Calu3 (cell line): ENCODE measurements around the gene HOXA3. TPM values are rescaled to one million over a fixed set of nuclear protein-coding genes. Genes with fewer than 3 reads are reported as not detected.
A peak's percentile ranks its signal among the peaks of the same experiment; 100 is the strongest.

ENCODE experiments used
- BruUV-seq: library from RNA; stranded (reverse); fragments of 400-500 nt; replicated peaks from 2 replicates; lab custom pipeline; 2021; lab: Mats Ljungman, UMichigan
- CTCF ChIA-PET: fragments of 300-600 bp; sonication (Branson Sonifier 250); formaldehyde crosslinking; loops from one replicate; lab custom pipeline; 2022; ENCODE audit warnings: antibody characterized with exemption; lab: Charles Lee
- DNase-seq: peaks from one replicate; pipeline ENCODE4 v3.0.0; 2022
- H3K27ac Mint-ChIP-seq: one replicate; pipeline ENCODE4 v1.8.0; 2022; ENCODE audit warnings: mixed read lengths; ENCODE audit not compliant: unreplicated experiment
- H3K27me3 Mint-ChIP-seq: one replicate; pipeline ENCODE4 v1.8.0; 2022; ENCODE audit warnings: mixed read lengths; ENCODE audit not compliant: unreplicated experiment
- H3K36me3 Mint-ChIP-seq: one replicate; pipeline ENCODE4 v1.8.0; 2022; ENCODE audit warnings: mild to moderate bottlenecking, moderate library complexity, mixed read lengths; ENCODE audit not compliant: insufficient read depth, unreplicated experiment
- H3K4me1 Mint-ChIP-seq: one replicate; pipeline ENCODE4 v1.8.0; 2022; ENCODE audit warnings: mild to moderate bottlenecking, low read depth, mixed read lengths; ENCODE audit not compliant: unreplicated experiment
- H3K4me3 Mint-ChIP-seq: one replicate; pipeline ENCODE4 v1.8.0; 2022; ENCODE audit warnings: mild to moderate bottlenecking, low read depth, moderate library complexity, mixed read lengths; ENCODE audit not compliant: unreplicated experiment
- H3K9me3 Mint-ChIP-seq: one replicate; pipeline ENCODE4 v1.8.0; 2022; ENCODE audit warnings: low read depth, mixed read lengths; ENCODE audit not compliant: unreplicated experiment
- CTCF ChIP-seq: fragments of 200-600 bp; IDR thresholded peaks from one replicate; pipeline ENCODE4 v1.8.0; 2022; ENCODE audit warnings: antibody characterized with exemption; ENCODE audit not compliant: unreplicated experiment
- intact Hi-C: fragments of 100-400 bp; cut with micrococcal nuclease; formaldehyde crosslinking; loops from one replicate; pipeline ENCODE4 v1.10.0; 2022; ENCODE audit not compliant: unreplicated experiment
- total RNA-seq: library from RNA; stranded (reverse); gene quantifications from 2 replicates; pipeline ENCODE4 v1.2.3, GENCODE V29; 2022

Gene HOXA3
- total RNA-seq, 1 experiment from 2014 or later = 20.9 TPM

GRCh38 chr7:27162561-27163287 lies 10.3 kb upstream of the HOXA3 start:
- Mint-ChIP-seq H3K36me3 (peaks cover 7% of the 10 kb centered on the region), H3K4me3 (no peak overlapping the region), H3K9me3 (no peaks in the 10 kb centered on the region), H3K27ac (no peak overlapping the region), H3K4me1 (no peaks in the 10 kb centered on the region), H3K27me3 (no peaks in the 10 kb centered on the region)
- BruUV-seq = no TSS peak
- DNase-seq = no peak
- TF ChIP-seq CTCF = no peak
- intact Hi-C loops = loop anchor here (5.0 kb wide), 1 partner anchor 980 kb away; no protein-coding TSS in a partner anchor
- CTCF ChIA-PET = interaction anchor here (0.9 to 2.4 kb wide), 4 partner anchors 15 to 787 kb away, joined by 3 to 31 read pairs (median 3); no protein-coding TSS in a partner anchor

- CTCF ChIA-PET = interaction anchor here (0.9 to 2.4 kb wide), 12 partner anchors 9 to 787 kb away, joined by 3 to 31 read pairs (median 6); partner anchors contain the start of gene HOXA3
- Mint-ChIP-seq H3K27ac (no peak overlapping the region), H3K4me1 (no peaks in the 10 kb centered on the region), H3K4me3 (no peak overlapping the region), H3K27me3 (no peaks in the 10 kb centered on the region), H3K9me3 (no peaks in the 10 kb centered on the region), H3K36me3 (peaks cover 7% of the 10 kb centered on the region)
- intact Hi-C loops = loop anchor here (1.0 to 5.0 kb wide), 4 partner anchors 476 to 980 kb away; no protein-coding TSS in a partner anchor
- BruUV-seq = no TSS peak
- no peak for DNase-seq
- no peak for TF ChIP-seq CTCF
Measured at GRCh38 chr7:27161721-27162560, 9.6 kb upstream of the HOXA3 start.

- H3K4me3 Mint-ChIP-seq = peak overlapping the region; percentile 76
- no peaks in the 10 kb centered on the region for H3K27me3 Mint-ChIP-seq
- no peak for TF ChIP-seq CTCF
- H3K9me3 Mint-ChIP-seq = no peaks in the 10 kb centered on the region
- no peak overlapping the region for H3K27ac Mint-ChIP-seq
- DNase-seq = no peak
- CTCF ChIA-PET = interaction anchor here (0.6 to 2.4 kb wide), 28 partner anchors 9 to 796 kb away, joined by 3 to 34 read pairs (median 5); partner anchors contain the start of genes HOXA3 and SKAP2
- H3K36me3 Mint-ChIP-seq = peaks cover 7% of the 10 kb centered on the region
- no TSS peak for BruUV-seq
- no peaks in the 10 kb centered on the region for H3K4me1 Mint-ChIP-seq
- intact Hi-C loops = loop anchor here (1.0 to 5.0 kb wide), 4 partner anchors 475 to 979 kb away; no protein-coding TSS in a partner anchor
Measured at GRCh38 chr7:27161214-27161720, 8.9 kb upstream of the HOXA3 start.
